Posterior vena cava (tissue), 2 donors: Measurements from ENCODE around the gene MROH2A. TPM values are rescaled to one million over a fixed set of nuclear protein-coding genes. Genes with fewer than 3 reads are reported as not detected.
A peak's percentile ranks its signal among the peaks of the same experiment; 100 is the strongest.

ENCODE experiments used
- DNase-seq: peaks from one replicate; pipeline ENCODE4 v3.0.0-alpha.2; 2020; ENCODE audit warnings: low spot score
- intact Hi-C, 2 donors: fragments of 100-400 bp; cut with DNase I; formaldehyde crosslinking; loops; one replicate each; pipeline versions ENCODE4 v1.14.1 to v1.14.2; 2022 to 2023
- total RNA-seq, 2 donors: library from RNA; stranded (reverse); fragmentation: NEBNext Ultra II Directional; extraction: Animal tissue kit (Norgen Biotek cat#: 25700); gene quantifications; one replicate each; pipeline ENCODE4 v1.2.1, GENCODE V29; 2021
- donor health status: DM: yes; HTN: yes; CAD: no.
- donor health status: DM: yes; HTN: yes; CAD: no.

The MROH2A gene
- total RNA-seq, 2 donors from 2014 or later = not detected

GRCh38 chr2:233796254-233796653 is 18.1 kb downstream of the MROH2A start:
- intact Hi-C loops = no loop called here
- DNase-seq = no peak

DNA sequence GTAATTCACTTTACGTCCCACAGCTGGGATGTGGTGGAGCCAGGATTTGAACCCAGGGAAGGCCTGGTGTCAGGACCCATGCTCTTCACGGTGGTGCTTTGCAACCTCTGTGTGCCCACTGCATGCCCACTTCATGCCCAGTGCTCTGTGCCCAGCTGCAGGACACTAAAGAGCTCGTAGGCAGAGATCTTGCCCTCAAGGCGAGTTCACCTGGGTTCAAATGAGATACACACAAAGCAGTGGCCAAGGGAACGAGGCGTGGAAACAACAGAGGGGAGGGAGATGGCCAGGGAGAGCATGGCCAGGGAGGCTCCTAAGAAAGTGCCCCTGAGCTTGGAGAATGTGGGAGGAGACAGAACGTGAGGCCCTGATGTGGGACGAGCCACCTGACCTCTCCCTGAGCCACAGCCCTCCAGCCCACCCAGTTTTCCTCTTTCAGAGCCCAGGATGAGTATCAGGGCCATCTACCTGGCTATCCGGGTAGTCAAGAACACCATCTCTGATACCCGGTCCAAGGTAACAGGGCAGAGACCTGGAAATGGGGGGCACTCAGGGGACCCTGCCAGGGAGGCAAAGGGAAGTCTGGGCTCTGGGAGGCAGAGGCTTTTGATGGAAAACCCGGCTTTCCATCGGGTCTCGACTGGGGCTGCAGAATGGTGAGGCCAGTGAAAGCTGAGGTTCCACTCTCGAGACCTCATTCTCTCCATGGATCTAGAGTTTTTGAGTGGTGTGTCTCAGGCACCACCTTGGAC is 20.4 kb downstream of the MROH2A start:
- peak; percentile 62 for DNase-seq
- intact Hi-C loops = no loop called here

- DNase-seq = no peak
- intact Hi-C loops = no loop called here
Observed at GRCh38 chr2:233799087-233799665, 21.0 kb downstream of the MROH2A start.

- intact Hi-C loops = loop anchor here in 1 of 2 donors (10.0 kb wide), 1 partner anchor 155 kb away; no protein-coding TSS in a partner anchor
- DNase-seq = peak; percentile 42
Observed at GRCh38 chr2:233799716-233800115, 21.6 kb downstream of the MROH2A start.

- no peak for DNase-seq
- intact Hi-C loops = loop anchor here in 1 of 2 donors (10.0 kb wide), 1 partner anchor 155 kb away; no protein-coding TSS in a partner anchor
Observed at GRCh38 chr2:233800208-233800607, 22.1 kb downstream of the MROH2A start.

GRCh38 chr2:233801357-233802131 is 23.4 kb downstream of the MROH2A start:
- intact Hi-C loops = loop anchor here in 1 of 2 donors (10.0 kb wide), 1 partner anchor 157 kb away; no protein-coding TSS in a partner anchor
- DNase-seq = no peak

DNA sequence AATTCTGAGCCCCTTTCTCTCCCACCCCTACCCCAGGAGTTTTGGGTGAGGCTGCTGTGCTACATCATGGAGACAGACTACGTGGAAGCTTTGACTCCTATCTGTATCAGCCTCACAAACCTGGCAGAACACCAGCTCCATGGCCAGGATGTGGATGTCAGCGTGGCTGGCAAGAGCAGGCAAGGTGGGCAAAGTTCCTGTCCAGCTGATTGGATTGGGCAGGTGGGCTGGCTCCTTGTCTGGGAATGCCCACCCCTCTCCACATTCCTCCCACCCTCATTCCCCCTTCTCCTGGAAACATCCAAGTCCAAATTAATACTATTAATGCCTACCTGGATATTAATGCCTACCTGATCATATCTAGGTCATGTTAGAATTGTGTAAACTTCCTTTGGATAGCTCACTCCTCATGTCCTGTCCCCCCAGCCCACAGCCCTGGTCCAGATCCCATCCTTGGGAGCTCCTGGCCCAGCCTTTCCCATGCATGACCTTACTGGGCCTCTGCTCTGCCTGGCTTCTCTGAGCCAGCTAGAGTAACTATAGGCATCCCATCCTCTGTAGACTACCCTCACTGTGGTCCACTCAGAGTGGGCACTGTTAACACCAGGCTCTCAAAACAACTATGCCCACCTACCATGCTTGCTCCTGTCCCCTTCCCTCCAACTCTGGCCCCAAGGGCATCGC is 24.1 kb downstream of the MROH2A start:
- DNase-seq = peak; percentile 72
- intact Hi-C loops = loop anchor here in 1 of 2 donors (10.0 kb wide), 1 partner anchor 157 kb away; no protein-coding TSS in a partner anchor

DNA sequence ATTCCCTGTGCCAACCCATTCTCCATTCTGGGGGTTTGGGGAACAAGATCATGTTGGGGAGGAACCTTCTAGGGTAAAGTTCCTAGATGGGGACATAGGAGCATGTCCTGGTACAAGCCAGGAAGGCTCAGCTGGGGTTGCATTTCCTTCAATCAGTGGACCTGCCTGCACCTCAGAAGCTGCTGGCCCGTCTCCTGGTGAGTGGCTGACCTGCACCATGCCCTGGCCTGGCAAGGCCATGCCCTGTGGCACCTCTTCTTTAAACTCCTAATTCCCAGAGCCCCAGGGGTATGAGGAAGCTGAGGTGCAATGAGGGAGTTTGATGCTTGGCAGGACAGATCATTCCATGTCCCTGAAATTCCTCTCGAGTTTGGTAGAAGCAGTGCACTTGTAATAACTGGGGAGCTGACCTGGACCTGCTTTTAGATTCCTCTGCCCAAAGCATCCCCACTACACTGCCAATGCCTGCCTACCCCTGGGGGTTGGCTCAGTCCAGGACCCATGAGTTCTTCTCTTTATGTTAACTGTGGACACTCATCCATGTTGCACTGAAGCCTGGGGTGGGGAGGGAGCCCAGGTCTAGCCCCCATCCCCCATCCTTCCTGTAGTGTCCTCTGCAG is 25.3 kb downstream of the MROH2A start:
- DNase-seq = no peak

DNA sequence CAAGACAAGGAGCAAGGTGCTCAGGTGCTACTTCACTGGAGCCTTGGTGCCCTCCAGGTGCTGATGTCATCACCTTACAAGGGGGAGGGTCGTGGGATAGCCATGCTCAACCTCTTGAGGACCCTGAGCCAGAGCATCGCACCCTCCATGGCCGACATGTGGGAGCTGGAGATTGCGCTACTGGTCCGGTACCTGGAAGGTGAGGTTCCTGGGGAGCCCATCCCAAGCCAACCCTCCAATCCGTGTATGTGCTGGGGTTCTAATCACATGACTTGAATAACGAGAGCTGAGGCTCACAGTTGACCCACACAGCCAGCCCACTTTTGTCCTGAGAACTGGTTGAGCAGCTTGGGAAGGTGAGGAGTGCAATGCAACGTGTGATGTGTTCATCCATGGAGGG is 25.9 kb downstream of the MROH2A start:
- intact Hi-C loops = loop anchor here in 1 of 2 donors (10.0 kb wide), 1 partner anchor 159 kb away; no protein-coding TSS in a partner anchor
- DNase-seq = peak; percentile 56

More for the DNA sequence above, 25.3 kb downstream of the MROH2A start:
- intact Hi-C loops = loop anchor here in 1 of 2 donors (10.0 kb wide), 1 partner anchor 159 kb away; no protein-coding TSS in a partner anchor

DNA sequence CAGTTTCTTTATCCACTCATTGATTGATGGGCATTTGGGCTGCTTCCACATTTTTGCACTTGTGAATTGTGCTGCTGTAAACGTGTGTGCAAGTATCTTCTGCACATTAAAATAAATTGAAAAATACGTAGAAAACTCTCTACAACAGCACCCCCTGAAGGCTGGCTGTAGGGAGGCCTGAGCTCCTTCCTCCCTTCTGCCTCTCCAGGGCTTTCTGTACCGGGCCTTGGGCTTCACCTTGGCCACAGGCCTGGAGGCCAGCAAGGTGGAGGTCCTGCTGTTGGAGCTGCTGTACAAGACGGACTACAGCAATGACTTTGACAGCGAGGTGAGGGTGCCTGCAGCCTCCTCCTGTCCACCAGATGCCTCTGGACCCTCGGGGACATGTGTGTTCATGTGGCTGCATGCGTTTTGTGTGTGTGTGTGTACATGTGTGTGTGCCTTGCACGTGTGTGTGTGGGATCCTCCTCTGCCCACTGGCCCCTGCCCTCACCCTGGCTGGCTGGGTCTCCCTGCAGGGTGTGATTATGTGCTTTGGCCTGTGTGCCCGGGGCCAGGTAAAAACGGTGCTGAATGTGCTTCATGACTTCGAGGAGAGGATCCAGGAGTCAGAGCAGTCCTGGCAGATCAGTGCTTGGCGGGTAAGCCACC is 29.2 kb downstream of the MROH2A start:
- intact Hi-C loops = loop anchor here in 1 of 2 donors (10.0 kb wide), 1 partner anchor 163 kb away; no protein-coding TSS in a partner anchor
- DNase-seq = peak; percentile 53

DNA sequence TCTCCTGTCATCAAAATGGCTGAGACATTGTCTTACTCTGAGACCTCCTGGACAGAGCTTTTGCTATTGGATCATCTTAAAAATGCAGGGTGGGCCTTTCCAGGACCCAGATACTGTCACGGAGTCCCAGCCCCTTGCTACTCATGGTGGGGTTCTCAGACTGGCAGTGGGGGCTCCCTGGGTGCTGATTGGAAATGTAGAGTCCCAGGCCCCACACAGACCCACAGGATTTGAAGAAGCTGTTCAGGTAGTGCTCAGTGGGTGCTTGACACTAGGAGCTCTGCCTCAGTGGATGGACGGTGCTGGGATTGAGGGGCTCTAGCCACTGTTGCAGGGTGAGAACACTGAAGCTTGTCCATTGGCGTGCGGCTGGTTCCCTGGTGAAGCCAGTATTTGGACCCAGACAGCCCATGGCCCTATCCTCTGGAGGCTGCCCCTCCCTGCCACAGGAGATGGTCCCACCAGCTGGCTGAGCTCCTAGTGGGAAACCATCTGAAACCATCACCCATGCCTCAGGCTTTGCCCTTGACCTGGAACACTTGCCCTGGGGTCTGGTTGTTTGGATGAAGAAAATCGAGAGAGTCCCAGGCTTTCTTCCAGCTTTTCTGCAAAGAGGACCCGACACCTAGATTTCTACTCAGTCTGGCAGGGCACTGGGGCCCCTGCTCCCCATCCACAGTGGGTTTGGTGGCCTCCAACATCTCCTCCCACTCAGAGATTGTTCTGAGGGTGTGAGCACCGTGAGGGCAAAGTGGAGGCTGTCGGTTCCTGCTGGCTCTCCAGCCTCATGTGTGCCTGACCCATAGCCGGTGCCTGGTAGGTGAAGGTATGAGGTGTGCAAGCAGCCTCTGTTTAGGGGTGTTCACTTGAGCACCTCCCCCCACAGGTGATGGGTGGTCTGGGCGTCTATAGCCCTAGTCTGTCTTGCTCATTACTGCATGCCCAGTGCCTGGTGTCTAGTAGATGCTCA is 30.1 kb downstream of the MROH2A start:
- peak; percentile 64 for DNase-seq
- intact Hi-C loops = loop anchor here in 1 of 2 donors (10.0 kb wide), 1 partner anchor 163 kb away; no protein-coding TSS in a partner anchor

GRCh38 chr2:233810385-233810784 is 32.3 kb downstream of the MROH2A start:
- intact Hi-C loops = no loop called here
- peak; percentile 25 for DNase-seq

GRCh38 chr2:233811087-233811486 is 33.0 kb downstream of the MROH2A start:
- peak; percentile 26 for DNase-seq
- intact Hi-C loops = no loop called here

DNA sequence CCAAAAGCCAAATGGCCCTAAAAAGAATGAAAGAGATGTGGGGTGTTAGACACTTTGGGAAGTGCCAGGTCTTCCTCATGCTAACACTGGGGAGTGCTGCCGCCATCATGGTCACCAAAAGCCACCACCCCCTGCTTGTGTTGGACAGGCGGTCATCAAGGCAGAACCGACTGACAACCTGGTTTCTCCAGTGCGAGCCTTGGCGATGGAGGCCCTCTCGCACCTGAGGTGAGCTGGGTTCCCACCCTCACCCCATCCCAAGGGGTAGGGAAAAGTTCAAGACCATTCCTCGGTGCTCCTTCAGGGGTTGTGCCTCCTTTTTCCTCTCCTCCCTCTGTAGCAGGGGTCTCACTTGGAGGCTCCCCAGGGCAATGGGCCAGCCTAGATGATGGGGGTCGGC is 33.6 kb downstream of the MROH2A start:
- DNase-seq = peak; percentile 53
- intact Hi-C loops = no loop called here

DNA sequence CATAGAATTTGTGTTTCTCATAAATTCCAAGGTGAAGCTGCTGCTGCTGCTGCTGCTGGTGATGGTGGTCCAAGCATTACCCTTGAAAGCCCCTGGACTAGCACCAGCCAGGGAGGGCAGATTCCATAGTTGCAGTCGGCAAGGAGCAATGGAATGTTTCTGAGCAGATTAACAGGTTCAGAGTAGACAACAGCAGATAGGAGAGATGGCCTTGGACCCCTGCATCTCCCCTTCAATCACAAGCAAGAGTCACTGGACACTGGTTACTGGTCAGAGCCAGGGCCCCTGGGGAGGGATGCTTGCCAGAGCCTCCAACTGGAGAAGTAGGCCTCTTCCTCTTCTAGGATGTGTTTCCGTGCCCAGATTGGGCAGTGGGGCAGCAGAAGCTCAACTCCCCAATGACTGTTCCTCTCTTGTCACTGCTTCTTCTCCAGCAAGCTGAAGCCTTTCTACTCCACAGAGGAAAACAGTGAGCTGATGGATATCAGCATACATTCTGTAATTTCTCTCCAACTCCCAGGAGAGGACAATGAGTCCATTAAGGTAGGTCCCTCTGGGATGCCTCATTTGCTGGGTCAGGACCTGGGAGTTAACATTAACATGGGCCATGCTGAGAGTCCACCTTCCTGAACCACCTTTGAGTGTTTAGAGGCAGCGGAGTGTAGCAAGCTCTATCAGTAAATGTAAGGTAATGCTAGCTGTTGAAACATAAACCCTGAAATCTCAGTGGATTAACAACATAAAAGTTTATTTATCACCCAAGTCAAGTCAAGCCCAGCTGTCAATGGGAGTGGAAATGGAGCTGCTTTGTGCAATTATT is 35.3 kb downstream of the MROH2A start:
- DNase-seq = peak; percentile 50
- intact Hi-C loops = no loop called here
